ENCODE results near the gene MAML2.
A peak's percentile ranks its signal among the peaks of the same experiment; 100 is the strongest.

MAML2 gene

GRCh38 chr11:96147906-96148486 is 195.0 kb downstream of the MAML2 start:
- no peak for TF ChIP-seq CTCF (conservative IDR thresholded peaks at IDR 0.05)
- H3K27ac ChIP-seq = peak overlapping the region; percentile 5; the same call in 1 of the 2 replicates

GRCh38 chr11:96147186-96147585 is 195.8 kb downstream of the MAML2 start:
- no peak for TF ChIP-seq CTCF (conservative IDR thresholded peaks at IDR 0.05)
- no peak overlapping the region for H3K27ac ChIP-seq

GRCh38 chr11:96146765-96147164 is 196.2 kb downstream of the MAML2 start:
- TF ChIP-seq CTCF (conservative IDR thresholded peaks at IDR 0.05) = no peak
- H3K27ac ChIP-seq = peak overlapping the region; percentile 84; the same call in 1 of the 2 replicates

GRCh38 chr11:96145163-96145585 is 197.8 kb downstream of the MAML2 start:
- no peak for TF ChIP-seq CTCF (conservative IDR thresholded peaks at IDR 0.05)
- H3K27ac ChIP-seq = peak overlapping the region; percentile 84

- TF ChIP-seq CTCF (conservative IDR thresholded peaks at IDR 0.05) = no peak
- H3K27ac ChIP-seq = peak overlapping the region; percentile 84
These were observed 198.4 kb downstream of the MAML2 start for GRCh38 chr11:96144553-96144952.

- TF ChIP-seq CTCF (conservative IDR thresholded peaks at IDR 0.05) = no peak
- peak overlapping the region; percentile 84; the same call in 1 of the 2 replicates for H3K27ac ChIP-seq
These were observed 199.9 kb downstream of the MAML2 start for GRCh38 chr11:96143041-96143521.

- no peak for TF ChIP-seq CTCF (conservative IDR thresholded peaks at IDR 0.05)
- H3K27ac ChIP-seq = no peak overlapping the region
These were observed 201.4 kb downstream of the MAML2 start for GRCh38 chr11:96141626-96142025.
